Measurements from ENCODE around the gene MCAM.

MCAM gene

GRCh38 chr11:119344291-119345010 lies 27.5 kb upstream of the MCAM start:
- no peak for DNase-seq

- no peak for DNase-seq
Observed at GRCh38 chr11:119343726-119344125, 26.8 kb upstream of the MCAM start.

GRCh38 chr11:119342362-119343130 lies 25.6 kb upstream of the MCAM start:
- no peak for DNase-seq

GRCh38 chr11:119342023-119342300 lies 25.0 kb upstream of the MCAM start:
- no peak for DNase-seq

- no peak for DNase-seq
Observed at GRCh38 chr11:119341222-119342022, 24.5 kb upstream of the MCAM start.

GRCh38 chr11:119340335-119341221 lies 23.6 kb upstream of the MCAM start, which contains the start of gene C1QTNF5:
Gene C1QTNF5 (minus strand): TSS chr11:119340883. CDS start chr11:119340397, 486 bp downstream.
- no peak for DNase-seq

- peak; percentile 44 for DNase-seq
Observed at GRCh38 chr11:119339589-119340334, 22.8 kb upstream of the MCAM start.

GRCh38 chr11:119338965-119339588 lies 22.1 kb upstream of the MCAM start:
- no peak for DNase-seq

- peak; percentile 61 for DNase-seq
Observed at GRCh38 chr11:119338318-119338890, 21.5 kb upstream of the MCAM start.

GRCh38 chr11:119337581-119338317 lies 20.8 kb upstream of the MCAM start:
- DNase-seq, result no peak

- DNase-seq, result no peak
Observed at GRCh38 chr11:119336744-119337469, 20.0 kb upstream of the MCAM start.

- DNase-seq, result no peak
Observed at GRCh38 chr11:119335655-119336543, 19.0 kb upstream of the MCAM start.

- no peak for DNase-seq
Observed at GRCh38 chr11:119335091-119335654, 18.2 kb upstream of the MCAM start.

- DNase-seq, result peak; percentile 90
Observed at GRCh38 chr11:119334174-119334930, 17.4 kb upstream of the MCAM start, which contains the start of gene RNF26. Gene RNF26 (plus strand): TSS chr11:119334527. CDS start chr11:119335123, 596 bp downstream.

- DNase-seq, result no peak
Observed at GRCh38 chr11:119332111-119332765, 15.3 kb upstream of the MCAM start.

- no peak for DNase-seq
Observed at GRCh38 chr11:119330237-119330636, 13.3 kb upstream of the MCAM start.
